HepG2 (cell line): Measurements from ENCODE around the gene ANKRD27. TPM values are rescaled to one million over a fixed set of nuclear protein-coding genes. Genes with fewer than 3 reads are reported as not detected.
A peak's percentile ranks its signal among the peaks of the same experiment; 100 is the strongest.

Experiments used
- ARNT ChIP-seq: fragments of 450-650 bp; IDR thresholded peaks from 2 replicates; pipeline ENCODE4 v1.6.1; 2017
- ELF4 ChIP-seq: sonication (generic); formaldehyde crosslinking; IDR thresholded peaks from 2 replicates; pipeline ENCODE4 v1.5.0; 2020; ENCODE audit warnings: missing genetic modification reagents, mild to moderate bottlenecking, moderate library complexity, borderline replicate concordance
- FOXA1 ChIP-seq, 2 experiments: fragments of 450-650 bp in 1 of 2; sonication (generic) in 1 of 2; formaldehyde crosslinking in 1 of 2; IDR thresholded peaks; 2 replicates each; pipeline versions ENCODE4 v1.4.0 to v1.6.1; 2016 to 2020; ENCODE audit warnings: missing genetic modification reagents in 1 of 2
- HOXA5 ChIP-seq: sonication (generic); formaldehyde crosslinking; IDR thresholded peaks from 2 replicates; pipeline ENCODE4 v1.4.0; 2020; ENCODE audit warnings: missing genetic modification reagents
- KDM5A ChIP-seq: fragments of 200-600 bp; sonication (generic); IDR thresholded peaks from 2 replicates; pipeline ENCODE4 v1.7.0; 2018; ENCODE audit warnings: antibody characterized with exemption, mild to moderate bottlenecking, low read length, borderline replicate concordance
- KDM6A ChIP-seq: IDR thresholded peaks from 2 replicates; pipeline ENCODE4 v1.6.1; 2016; ENCODE audit warnings: low read depth
- MXD1 ChIP-seq: sonication (generic); formaldehyde crosslinking; IDR thresholded peaks from 2 replicates; pipeline ENCODE4 v1.4.0; 2020; ENCODE audit warnings: mild to moderate bottlenecking, missing genetic modification reagents
- NR0B2 ChIP-seq: sonication (generic); formaldehyde crosslinking; IDR thresholded peaks from 2 replicates; pipeline ENCODE4 v1.4.0; 2020; ENCODE audit warnings: mild to moderate bottlenecking, missing genetic modification reagents
- REL ChIP-seq: sonication (generic); formaldehyde crosslinking; conservative IDR thresholded peaks from 2 replicates; pipeline ENCODE4 v1.8.0; 2022; ENCODE audit warnings: mild to moderate bottlenecking, missing genetic modification reagents, moderate library complexity
- RFXANK ChIP-seq: IDR thresholded peaks from 2 replicates; pipeline ENCODE4 v1.6.1; 2016
- SAFB2 ChIP-seq: sonication (generic); formaldehyde crosslinking; IDR thresholded peaks from 2 replicates; pipeline ENCODE4 v1.5.1; 2020; ENCODE audit warnings: missing genetic modification reagents, low read depth, mild to moderate bottlenecking, borderline replicate concordance
- ZBTB38 ChIP-seq: sonication (generic); formaldehyde crosslinking; IDR thresholded peaks from 2 replicates; pipeline ENCODE4 v1.5.1; 2020; ENCODE audit warnings: mild to moderate bottlenecking, missing genetic modification reagents
- ZNF142 ChIP-seq: sonication (generic); formaldehyde crosslinking; IDR thresholded peaks from 2 replicates; pipeline ENCODE4 v1.4.0; 2020; ENCODE audit warnings: missing genetic modification reagents
- ZNF362 ChIP-seq: sonication (generic); formaldehyde crosslinking; IDR thresholded peaks from 2 replicates; pipeline ENCODE4 v1.4.0; 2020; ENCODE audit warnings: missing genetic modification reagents, mild to moderate bottlenecking, borderline replicate concordance
- ZNF563 ChIP-seq: sonication (generic); formaldehyde crosslinking; IDR thresholded peaks from 2 replicates; pipeline ENCODE4 v1.8.0; 2022; ENCODE audit warnings: mild to moderate bottlenecking, moderate library complexity, missing genetic modification reagents
- ZNF605 ChIP-seq: sonication (generic); formaldehyde crosslinking; IDR thresholded peaks from 2 replicates; pipeline ENCODE4 v1.8.0; 2022; ENCODE audit warnings: mild to moderate bottlenecking, missing genetic modification reagents
- ZNF609 ChIP-seq: sonication (generic); formaldehyde crosslinking; IDR thresholded peaks from 2 replicates; pipeline ENCODE4 v1.4.0; 2020; ENCODE audit warnings: mild to moderate bottlenecking, missing genetic modification reagents, borderline replicate concordance
- ZNF792 ChIP-seq: IDR thresholded peaks from 2 replicates; pipeline ENCODE4 v1.6.1; 2016
- polyA plus RNA-seq, 8 experiments: library from polyadenylated mRNA; depleted of rRNA in 3 of 8; stranded (reverse) in 7 of 8; unstranded in 1 of 8; fragments of >200 nt; fragmentation: Illumina TruSeq in 4 of 8; extraction: Trizol in 4 of 8; gene quantifications; 2 replicates each; pipeline versions ENCODE4 v1.2.1 to v1.2.3, GENCODE V29; 2011 to 2016; ENCODE audit warnings: low read depth in 4 of 8, missing spikeins in 1 of 8, mixed read lengths in 1 of 8; ENCODE audit not compliant: insufficient read depth in 1 of 8
- total RNA-seq, 5 experiments: library from RNA; depleted of rRNA; stranded (reverse); fragments of >200 nt; fragmentation: Illumina TruSeq; extraction: Trizol; gene quantifications; 2 replicates each; pipeline ENCODE4 v1.2.3, GENCODE V29; 2016; ENCODE audit warnings: low read depth in 1 of 5

Gene ANKRD27
- total and polyA plus RNA-seq, 2 of the 13 experiments (the other 11 are each of a cell fraction or from before 2014, with no cell fraction given) = 22.2 to 23.7 TPM

GRCh38 chr19:32580353-32580900 lies 94.6 kb downstream of the ANKRD27 start (continued):
- TF ChIP-seq ZNF362 (CRISPR knock-in tag) (peak; percentile 16; the same call in 1 of the 2 replicates), HOXA5 (0 out of 2 replicates have a peak, but pooled peaks have one; percentile 38), KDM5A (no peak), RFXANK (CRISPR knock-in tag) (no peak), REL (no peak), ARNT (no peak), MXD1 (CRISPR knock-in tag) (no peak), FOXA1 (IDR thresholded peaks at IDR 0.05) (no peak), FOXA1 (CRISPR knock-in tag; IDR thresholded peaks at IDR 0.05) (no peak), KDM6A (CRISPR knock-in tag) (no peak), ZNF142 (peak; percentile 2; the same call in 1 of the 2 replicates), ELF4 (no peak), SAFB2 (CRISPR knock-in tag) (no peak), ZNF609 (no peak), ZNF563 (CRISPR knock-in tag) (no peak), ZNF792 (CRISPR knock-in tag) (no peak), ZNF605 (CRISPR knock-in tag) (peak; percentile 22; the same call in 1 of the 2 replicates), ZBTB38 (CRISPR knock-in tag) (no peak), NR0B2 (CRISPR knock-in tag) (no peak)
